Activated CD8-positive, alpha-beta T cell treated with anti-CD3 and anti-CD28 coated beads for 36 hours (primary cell): ENCODE measurements around the gene ASIP. TPM values are rescaled to one million over a fixed set of nuclear protein-coding genes. Genes with fewer than 3 reads are reported as not detected.
"Not testable (repeated sequence)": the region's sequence is repeated elsewhere in the genome, so short reads cannot be mapped to it uniquely, and the experiment has no call there.

Source experiments
- ATAC-seq: fragments of 200-7000 bp; cut with Tn5 transposase; one replicate; pipeline ENCODE4 v1.10.0; 2021; ENCODE audit warnings: mild to moderate bottlenecking, moderate library complexity
- CTCF ChIA-PET: fragments of 350-600 bp; sonication (Branson Sonifier 250); formaldehyde crosslinking; loops from one replicate; lab custom pipeline; 2021; ENCODE audit warnings: antibody characterized with exemption; lab: Charles Lee
- POLR2A ChIA-PET: fragments of 350-600 bp; sonication (Branson Sonifier 250); formaldehyde crosslinking; loops from one replicate; lab custom pipeline; 2021; ENCODE audit warnings: antibody characterized with exemption; lab: Charles Lee
- DNase-seq: peaks from one replicate; pipeline ENCODE4 v3.0.0-alpha.2; 2020
- H3K27ac Mint-ChIP-seq: one replicate; pipeline ENCODE4 v1.8.0; 2021; ENCODE audit warnings: mild to moderate bottlenecking, mixed read lengths
- H3K27me3 Mint-ChIP-seq: one replicate; pipeline ENCODE4 v1.8.0; 2021; ENCODE audit warnings: mixed read lengths
- H3K36me3 Mint-ChIP-seq: one replicate; pipeline ENCODE4 v1.8.0; 2021; ENCODE audit warnings: low read depth, mixed read lengths
- H3K4me1 Mint-ChIP-seq: one replicate; pipeline ENCODE4 v1.8.0; 2021; ENCODE audit warnings: low read depth, mixed read lengths
- H3K4me3 Mint-ChIP-seq: one replicate; pipeline ENCODE4 v1.8.0; 2021; ENCODE audit warnings: mild to moderate bottlenecking, moderate library complexity, mixed read lengths
- H3K9me3 Mint-ChIP-seq: one replicate; pipeline ENCODE4 v1.8.0; 2021; ENCODE audit warnings: mixed read lengths
- CTCF ChIP-seq: fragments of 200-600 bp; IDR thresholded peaks from one replicate; pipeline ENCODE4 v1.8.0; 2022; ENCODE audit warnings: antibody characterized with exemption, mild to moderate bottlenecking
- intact Hi-C: fragments of 100-400 bp; cut with micrococcal nuclease; formaldehyde crosslinking; loops from one replicate; pipeline ENCODE4 v1.10.0; 2022
- total RNA-seq, 2 experiments: library from RNA; stranded (reverse); gene quantifications; one replicate each; pipeline ENCODE4 v1.2.3, GENCODE V29; 2021

ASIP gene
- total RNA-seq, 2 experiments from 2014 or later, result not detected

DNA sequence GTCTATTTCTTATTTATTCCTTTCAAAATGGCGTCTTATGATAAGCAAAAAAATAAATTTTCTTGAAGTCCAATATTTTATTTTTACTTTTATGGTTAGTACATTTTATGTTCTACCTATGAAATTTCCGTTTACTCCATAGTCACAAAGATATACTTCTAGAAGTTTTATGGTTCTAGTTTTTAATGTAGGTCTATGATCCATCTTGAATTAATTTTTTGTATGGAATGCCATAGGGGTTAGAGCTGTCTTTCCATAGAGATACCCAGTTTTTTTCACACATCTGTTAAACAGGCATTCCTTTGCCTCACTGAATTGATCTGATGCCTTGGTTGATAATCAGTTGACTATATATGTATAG, 24.9 kb upstream of the ASIP start:
- no peak for TF ChIP-seq CTCF
- POLR2A ChIA-PET, result no interaction called here
- H3K27me3 Mint-ChIP-seq, result peaks cover 20% of the 10 kb centered on the region
- H3K36me3 Mint-ChIP-seq, result no peaks in the 10 kb centered on the region
- peaks cover 5% of the 10 kb centered on the region for H3K9me3 Mint-ChIP-seq
- peak overlapping the region; percentile 11 for H3K4me3 Mint-ChIP-seq
- intact Hi-C loops, result no loop called here
- CTCF ChIA-PET, result interaction anchor here (0.9 kb wide), 1 partner anchor 25 kb away, joined by 3 read pairs; no protein-coding TSS in a partner anchor
- H3K27ac Mint-ChIP-seq, result no peak overlapping the region
- ATAC-seq (no peak), DNase-seq (no peak)
- H3K4me1 Mint-ChIP-seq, result peaks cover 6% of the 10 kb centered on the region

- POLR2A ChIA-PET, result no interaction called here
- TF ChIP-seq CTCF, result no peak
- no peak for DNase-seq
- H3K36me3 Mint-ChIP-seq, result no peaks in the 10 kb centered on the region
- no peaks in the 10 kb centered on the region for H3K9me3 Mint-ChIP-seq
- CTCF ChIA-PET, result no interaction called here
- H3K27me3 Mint-ChIP-seq, result peaks cover 22% of the 10 kb centered on the region
- ATAC-seq, result no peak
- no peak overlapping the region for H3K27ac Mint-ChIP-seq
- H3K4me1 Mint-ChIP-seq, result peaks cover 6% of the 10 kb centered on the region
- H3K4me3 Mint-ChIP-seq, result no peak overlapping the region
- intact Hi-C loops, result no loop called here
Measured at GRCh38 chr20:34220561-34220960, 20.7 kb upstream of the ASIP start.

- Mint-ChIP-seq H3K36me3 (no peaks in the 10 kb centered on the region), H3K9me3 (no peaks in the 10 kb centered on the region), H3K4me3 (no peak overlapping the region), H3K4me1 (no peaks in the 10 kb centered on the region), H3K27ac (no peak overlapping the region), H3K27me3 (peaks cover 20% of the 10 kb centered on the region)
- CTCF ChIA-PET, result interaction anchor here (1.0 kb wide), 1 partner anchor 9 kb away, joined by 3 read pairs; no protein-coding TSS in a partner anchor
- POLR2A ChIA-PET, result no interaction called here
- ATAC-seq, result no peak
- intact Hi-C loops, result no loop called here
- no peak for TF ChIP-seq CTCF
- no peak for DNase-seq
Measured at GRCh38 chr20:34222208-34222607, 19.0 kb upstream of the ASIP start.

- H3K36me3 Mint-ChIP-seq, H3K4me1 Mint-ChIP-seq, DNase-seq, intact Hi-C loops, H3K27me3 Mint-ChIP-seq, CTCF ChIA-PET, H3K9me3 Mint-ChIP-seq, POLR2A ChIA-PET, H3K4me3 Mint-ChIP-seq, H3K27ac Mint-ChIP-seq, ATAC-seq: not testable (repeated sequence)
Measured at GRCh38 chr20:34224251-34224650, 17.0 kb upstream of the ASIP start.

DNA sequence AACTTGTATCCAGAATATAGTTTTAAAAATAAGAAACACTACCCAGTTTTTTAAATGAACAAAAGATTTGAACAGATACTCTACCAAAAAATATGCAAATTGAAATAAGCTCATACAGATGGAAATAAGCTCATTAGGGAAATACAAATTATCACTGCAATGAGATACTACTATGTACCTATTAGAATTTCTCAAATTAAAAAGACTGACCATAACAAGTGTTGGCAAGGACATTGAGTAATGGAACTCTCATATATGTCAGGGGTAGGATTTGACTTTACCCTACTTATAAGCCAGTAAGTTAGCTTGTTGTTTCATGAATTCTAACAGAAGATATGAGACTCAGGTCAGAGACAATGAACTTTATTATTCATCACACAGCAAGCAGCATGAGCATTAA, 9.6 kb upstream of the ASIP start:
- intact Hi-C loops, result no loop called here
- DNase-seq (no peak), ATAC-seq (no peak)
- no peak for TF ChIP-seq CTCF
- Mint-ChIP-seq H3K4me3 (no peak overlapping the region), H3K27ac (no peak overlapping the region), H3K36me3 (no peaks in the 10 kb centered on the region), H3K4me1 (no peaks in the 10 kb centered on the region), H3K9me3 (no peaks in the 10 kb centered on the region), H3K27me3 (no peaks in the 10 kb centered on the region)
- ChIA-PET CTCF (interaction anchor here (0.7 to 0.8 kb wide), 2 partner anchors 10 to 81 kb away, joined by 3 read pairs; no protein-coding TSS in a partner anchor), POLR2A (interaction anchor here (0.6 kb wide), 1 partner anchor 808 kb away, joined by 4 read pairs; no protein-coding TSS in a partner anchor)
